ENCODE measurements around the gene G2E3.
"Not testable (repeated sequence)": the region's sequence is repeated elsewhere in the genome, so short reads cannot be mapped to it uniquely, and the experiment has no call there.

Gene G2E3, protein sequence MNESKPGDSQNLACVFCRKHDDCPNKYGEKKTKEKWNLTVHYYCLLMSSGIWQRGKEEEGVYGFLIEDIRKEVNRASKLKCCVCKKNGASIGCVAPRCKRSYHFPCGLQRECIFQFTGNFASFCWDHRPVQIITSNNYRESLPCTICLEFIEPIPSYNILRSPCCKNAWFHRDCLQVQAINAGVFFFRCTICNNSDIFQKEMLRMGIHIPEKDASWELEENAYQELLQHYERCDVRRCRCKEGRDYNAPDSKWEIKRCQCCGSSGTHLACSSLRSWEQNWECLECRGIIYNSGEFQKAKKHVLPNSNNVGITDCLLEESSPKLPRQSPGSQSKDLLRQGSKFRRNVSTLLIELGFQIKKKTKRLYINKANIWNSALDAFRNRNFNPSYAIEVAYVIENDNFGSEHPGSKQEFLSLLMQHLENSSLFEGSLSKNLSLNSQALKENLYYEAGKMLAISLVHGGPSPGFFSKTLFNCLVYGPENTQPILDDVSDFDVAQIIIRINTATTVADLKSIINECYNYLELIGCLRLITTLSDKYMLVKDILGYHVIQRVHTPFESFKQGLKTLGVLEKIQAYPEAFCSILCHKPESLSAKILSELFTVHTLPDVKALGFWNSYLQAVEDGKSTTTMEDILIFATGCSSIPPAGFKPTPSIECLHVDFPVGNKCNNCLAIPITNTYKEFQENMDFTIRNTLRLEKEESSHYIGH

DNA sequence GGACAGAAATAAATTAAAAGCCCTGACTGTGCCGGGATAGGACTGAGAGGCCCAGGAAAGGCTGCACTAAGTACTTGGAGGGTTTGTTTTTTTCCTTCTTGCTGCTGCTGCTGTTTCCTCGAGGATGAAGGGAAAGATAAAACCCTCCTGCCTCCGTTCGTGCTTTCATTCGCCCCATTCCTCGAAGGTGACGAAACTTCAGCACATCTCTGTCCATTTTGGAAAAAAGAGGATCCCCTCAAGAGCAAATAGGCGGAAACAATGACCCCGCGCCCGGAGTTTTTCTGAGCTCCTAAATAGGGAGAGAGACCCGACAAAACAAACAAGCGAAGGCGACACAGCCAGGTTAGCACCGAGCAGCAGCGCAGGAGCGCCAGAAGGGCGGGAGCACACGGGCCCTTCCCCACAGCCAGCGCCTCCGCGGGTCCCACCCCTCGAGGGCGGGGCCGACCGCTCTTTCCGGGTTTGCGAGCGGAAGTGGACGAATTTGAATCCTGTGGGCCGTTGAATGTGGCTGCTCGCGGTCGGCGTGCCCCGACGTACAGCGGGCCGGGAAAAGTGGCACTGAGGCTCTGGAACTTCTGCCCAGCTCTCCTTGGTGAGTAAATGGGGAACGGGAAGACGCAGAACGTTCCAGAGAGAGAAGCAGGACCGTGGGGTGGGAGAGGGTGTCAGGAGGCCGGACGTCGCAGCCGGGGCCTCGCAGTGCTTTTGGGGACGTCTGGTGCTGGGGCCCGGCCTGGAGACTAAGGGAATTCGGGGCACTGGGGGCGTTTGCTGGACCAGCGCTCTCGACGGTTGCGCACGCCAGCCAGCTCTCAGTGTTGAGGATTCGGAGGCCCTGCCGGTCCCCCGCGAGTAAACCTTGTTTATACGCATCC lies at the start of gene G2E3:
Gene G2E3, plus strand, starts transcription at position 484 of the 881 bp plus-strand sequence. CDS start 21,922 bp downstream, outside the sequence.
- ATAC-seq (peak; percentile 99), DNase-seq (peak; percentile 86 to 89)
- Mint-ChIP-seq H3K4me1 (peaks cover 27% of the 10 kb centered on the region), H3K27ac (peak within 1 kb of the TSS; percentile 100), H3K4me3 (peak within 1 kb of the TSS; percentile 98 to 100), H3K9me3 (no peaks in the 10 kb centered on the region), H3K27me3 (no peaks in the 10 kb centered on the region)

DNA sequence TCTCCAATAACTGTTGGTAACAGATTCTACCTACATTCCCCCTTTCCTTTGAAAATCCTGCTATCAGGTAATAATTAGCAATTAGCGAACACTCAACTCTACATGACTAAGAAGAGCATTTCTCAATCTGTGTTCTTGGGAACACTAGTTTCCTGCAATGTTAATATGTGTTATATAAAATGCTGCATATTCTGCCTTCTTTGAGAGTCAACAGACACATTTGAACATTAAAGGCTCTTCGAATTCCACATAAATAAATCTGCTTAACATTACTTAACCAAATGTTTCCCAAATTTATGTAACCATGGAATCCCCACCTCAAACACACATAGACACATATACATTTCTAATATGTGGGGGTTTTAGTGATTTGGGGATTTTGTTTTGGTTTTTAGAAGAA lies 41.2 kb upstream of the G2E3 start:
- peaks cover 7% of the 10 kb centered on the region for H3K4me1 Mint-ChIP-seq
- ATAC-seq (no peak), DNase-seq (no peak)
- no peaks in the 10 kb centered on the region for H3K9me3 Mint-ChIP-seq
- no peak overlapping the region for H3K4me3 Mint-ChIP-seq
- no peak overlapping the region for H3K27ac Mint-ChIP-seq
- H3K27me3 Mint-ChIP-seq = peaks cover 7% of the 10 kb centered on the region

DNA sequence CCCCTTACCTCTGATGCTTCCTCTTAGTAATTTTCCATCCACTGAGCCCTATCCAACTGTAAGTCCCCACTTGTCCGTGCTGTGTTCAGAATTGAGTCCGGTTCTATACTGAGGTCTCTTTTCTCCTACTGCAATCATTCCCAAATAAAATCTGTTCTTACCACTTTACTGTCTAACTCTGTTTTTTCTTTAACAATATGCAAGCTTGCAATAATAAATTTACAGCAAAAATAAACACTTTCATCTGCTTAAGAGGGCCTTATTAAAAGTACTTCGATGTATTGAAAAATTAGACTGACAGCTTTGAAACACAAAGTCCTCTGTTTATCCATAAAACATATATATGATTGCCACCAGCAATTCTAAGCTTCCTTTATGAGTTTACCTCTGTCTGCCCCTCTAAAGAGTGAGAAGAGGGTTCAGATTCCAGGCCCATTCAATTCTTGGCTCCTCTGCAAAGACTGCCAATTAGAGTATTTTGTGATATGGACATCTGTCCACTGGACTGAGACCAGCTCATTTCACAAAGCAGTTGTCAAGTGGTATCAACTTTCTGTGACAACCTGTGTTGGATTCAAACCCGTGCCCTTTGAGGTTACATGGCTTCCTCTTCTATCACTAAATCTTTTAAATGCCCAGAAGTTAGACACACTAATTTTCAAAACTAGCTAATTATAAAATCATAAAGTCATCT lies 39.9 kb upstream of the G2E3 start:
- no peak overlapping the region for H3K4me3 Mint-ChIP-seq
- no peaks in the 10 kb centered on the region for H3K9me3 Mint-ChIP-seq
- H3K27ac Mint-ChIP-seq = no peak overlapping the region
- ATAC-seq = no peak
- no peak for DNase-seq
- H3K4me1 Mint-ChIP-seq = peaks cover 7% of the 10 kb centered on the region
- peaks cover 3% of the 10 kb centered on the region for H3K27me3 Mint-ChIP-seq

DNA sequence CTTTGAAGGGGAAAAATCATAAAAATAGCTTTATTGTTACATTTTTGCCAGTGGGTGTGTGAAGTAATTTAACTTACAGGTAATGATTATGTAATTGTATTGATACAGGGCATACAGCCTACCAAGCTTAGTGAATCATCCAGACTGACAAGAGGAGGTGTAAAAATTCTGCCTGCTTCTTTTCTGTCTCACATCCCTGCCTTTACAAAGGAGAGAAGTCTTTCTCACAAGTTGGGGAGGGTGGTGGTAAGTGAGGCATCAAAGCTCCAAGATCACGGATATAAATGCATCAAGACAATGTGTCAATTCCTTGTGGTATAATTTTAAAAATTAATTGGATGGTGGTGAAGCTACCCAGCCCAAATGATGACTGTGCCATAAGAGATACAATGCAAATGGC lies 39.0 kb upstream of the G2E3 start:
- no peak for ATAC-seq
- no peak overlapping the region for H3K27ac Mint-ChIP-seq

DNA sequence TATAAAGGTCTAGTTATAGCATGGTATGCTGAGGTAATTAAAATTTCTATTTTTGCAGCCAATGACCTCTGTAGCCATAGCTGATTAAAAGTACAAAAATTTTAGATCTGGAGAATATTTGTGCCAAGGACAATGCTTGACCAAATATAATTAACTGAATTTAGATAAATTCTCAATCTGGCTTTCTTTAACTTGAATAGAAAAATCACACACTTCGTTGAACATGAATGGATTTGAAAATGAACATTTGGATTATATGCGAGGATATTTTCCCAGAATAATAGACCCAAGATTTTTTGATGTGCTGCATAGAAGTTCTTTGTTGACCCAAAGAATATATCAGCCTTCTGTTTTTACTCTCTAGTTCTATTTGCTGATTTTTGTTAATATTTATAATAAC lies 38.4 kb upstream of the G2E3 start:
- H3K4me1 Mint-ChIP-seq = peaks cover 7% of the 10 kb centered on the region
- no peaks in the 10 kb centered on the region for H3K9me3 Mint-ChIP-seq
- no peak overlapping the region for H3K27ac Mint-ChIP-seq
- DNase-seq (no peak), ATAC-seq (no peak)
- no peaks in the 10 kb centered on the region for H3K27me3 Mint-ChIP-seq
- no peak overlapping the region for H3K4me3 Mint-ChIP-seq

More for the DNA sequence above, 39.0 kb upstream of the G2E3 start:
- H3K4me1 Mint-ChIP-seq = peaks cover 7% of the 10 kb centered on the region
- no peak for DNase-seq
- no peak overlapping the region for H3K4me3 Mint-ChIP-seq
- no peaks in the 10 kb centered on the region for H3K27me3 Mint-ChIP-seq
- no peaks in the 10 kb centered on the region for H3K9me3 Mint-ChIP-seq

DNA sequence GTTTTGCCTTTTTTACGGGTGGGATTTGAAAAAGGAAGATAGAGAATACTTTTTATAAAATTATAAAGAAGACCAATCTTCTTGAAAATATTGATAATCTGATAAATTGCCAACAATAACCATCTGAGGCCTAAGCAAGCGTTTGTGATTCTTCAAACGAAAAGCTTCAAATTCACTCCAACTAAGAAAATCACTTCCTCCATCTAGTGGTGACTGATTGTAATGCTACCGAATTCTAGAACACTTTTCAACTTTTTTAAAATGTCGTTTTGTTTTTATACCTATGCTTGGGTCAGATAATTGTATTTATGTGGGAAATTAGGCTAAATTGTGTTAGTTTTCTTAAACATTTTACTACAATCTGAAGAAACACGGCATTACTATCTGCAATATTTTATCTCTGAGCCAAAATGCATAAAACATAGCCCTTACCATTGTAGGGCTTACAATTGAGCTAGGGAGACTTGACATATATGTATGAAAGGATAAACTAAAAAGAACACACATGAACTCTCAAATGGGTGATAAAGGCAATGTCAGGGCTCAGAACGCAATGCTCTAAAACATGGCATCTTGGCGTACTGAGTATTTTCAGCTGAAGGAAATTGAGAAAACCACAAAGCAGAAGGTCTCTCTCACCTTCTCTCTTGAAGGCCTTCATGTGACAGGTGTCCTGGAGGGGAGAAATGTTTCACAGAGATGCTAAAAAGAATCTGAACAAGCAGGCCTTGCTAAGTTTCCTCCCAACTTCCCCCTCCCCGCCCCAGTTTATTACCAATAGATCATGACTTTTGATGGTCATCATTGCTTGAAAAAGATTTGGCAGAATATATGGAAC lies 36.8 kb upstream of the G2E3 start:
- H3K4me3 Mint-ChIP-seq = no peak overlapping the region
- no peaks in the 10 kb centered on the region for H3K27me3 Mint-ChIP-seq

DNA sequence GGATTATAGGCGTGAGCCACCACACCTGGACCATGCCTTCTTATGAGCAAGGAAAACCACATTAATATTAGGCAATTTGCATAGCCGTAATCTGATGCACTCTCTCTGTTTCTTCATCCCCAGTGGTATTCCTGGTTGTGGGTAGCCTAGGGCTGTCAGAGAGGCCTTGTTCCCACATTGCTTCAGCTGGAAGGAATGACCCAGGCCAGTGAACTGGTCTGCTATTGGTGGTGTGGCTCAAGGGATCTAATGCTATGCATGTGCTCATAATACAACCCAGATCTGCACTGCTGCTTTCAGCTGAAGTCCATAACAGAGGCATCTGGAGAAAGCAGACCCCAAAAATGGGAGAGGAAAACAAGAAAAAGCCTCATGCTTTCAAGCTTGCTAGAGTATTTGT lies 33.1 kb upstream of the G2E3 start:
- DNase-seq = no peak
- no peak for ATAC-seq
- Mint-ChIP-seq H3K4me1 (peaks cover 7% of the 10 kb centered on the region), H3K4me3 (no peak overlapping the region), H3K27me3 (no peaks in the 10 kb centered on the region), H3K9me3 (peaks cover 0 to 6% of the 10 kb centered on the region in 2 donors), H3K27ac (no peak overlapping the region)

More for the DNA sequence above, 36.8 kb upstream of the G2E3 start:
- H3K9me3 Mint-ChIP-seq = no peaks in the 10 kb centered on the region
- peaks cover 7% of the 10 kb centered on the region for H3K4me1 Mint-ChIP-seq
- H3K27ac Mint-ChIP-seq = peak overlapping the region; percentile 17 to 27
- no peak for DNase-seq
- no peak for ATAC-seq

DNA sequence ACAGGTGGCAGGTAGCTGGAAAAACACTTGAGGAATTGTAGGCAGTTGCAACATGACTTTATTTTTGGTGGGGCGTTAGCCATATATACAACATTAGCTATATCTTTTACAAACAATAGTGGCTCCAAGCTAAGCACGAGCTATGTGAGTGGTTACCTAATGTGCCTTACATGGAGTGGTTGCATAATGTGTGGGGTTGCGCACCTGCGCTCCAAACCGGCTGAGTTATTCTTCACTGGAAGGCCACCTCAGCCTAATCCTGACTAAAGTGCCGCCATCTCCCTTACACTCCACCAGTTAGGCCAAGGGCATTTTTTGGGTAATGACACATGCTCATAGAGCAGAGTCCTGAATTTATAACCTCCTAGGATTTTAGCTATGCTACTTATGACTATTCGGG lies 31.8 kb upstream of the G2E3 start:
- ATAC-seq (no peak), DNase-seq (no peak)
- no peak overlapping the region for H3K27ac Mint-ChIP-seq
- H3K4me1 Mint-ChIP-seq = peaks cover 4% of the 10 kb centered on the region
- H3K4me3 Mint-ChIP-seq = no peak overlapping the region
- H3K9me3 Mint-ChIP-seq = peaks cover 0 to 6% of the 10 kb centered on the region in 2 donors
- no peaks in the 10 kb centered on the region for H3K27me3 Mint-ChIP-seq

DNA sequence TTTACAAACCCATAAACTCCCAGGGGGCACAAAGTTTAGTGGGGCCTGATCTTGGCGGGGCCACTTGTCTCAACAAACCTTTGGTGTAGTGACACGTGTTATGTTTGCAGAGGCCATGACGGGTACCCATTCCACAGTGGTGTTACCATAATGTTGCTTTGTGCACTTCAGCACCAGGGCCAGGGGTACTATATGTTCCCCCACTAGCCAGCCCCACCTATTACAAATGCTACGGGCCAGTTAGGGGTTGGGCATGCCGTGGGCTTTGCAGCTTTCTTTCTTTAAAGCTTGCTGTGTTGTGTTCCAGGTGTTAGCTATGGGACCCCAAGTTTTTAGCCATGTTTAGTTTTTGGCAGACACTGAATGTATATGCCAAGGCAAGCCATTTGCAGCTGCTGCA lies 30.8 kb upstream of the G2E3 start:
- H3K27ac Mint-ChIP-seq = no peak overlapping the region
- ATAC-seq = no peak
- H3K27me3 Mint-ChIP-seq = no peaks in the 10 kb centered on the region
- H3K4me1 Mint-ChIP-seq = no peaks in the 10 kb centered on the region
- DNase-seq = no peak
- no peak overlapping the region for H3K4me3 Mint-ChIP-seq
- H3K9me3 Mint-ChIP-seq = peaks cover 0 to 6% of the 10 kb centered on the region in 2 donors

DNA sequence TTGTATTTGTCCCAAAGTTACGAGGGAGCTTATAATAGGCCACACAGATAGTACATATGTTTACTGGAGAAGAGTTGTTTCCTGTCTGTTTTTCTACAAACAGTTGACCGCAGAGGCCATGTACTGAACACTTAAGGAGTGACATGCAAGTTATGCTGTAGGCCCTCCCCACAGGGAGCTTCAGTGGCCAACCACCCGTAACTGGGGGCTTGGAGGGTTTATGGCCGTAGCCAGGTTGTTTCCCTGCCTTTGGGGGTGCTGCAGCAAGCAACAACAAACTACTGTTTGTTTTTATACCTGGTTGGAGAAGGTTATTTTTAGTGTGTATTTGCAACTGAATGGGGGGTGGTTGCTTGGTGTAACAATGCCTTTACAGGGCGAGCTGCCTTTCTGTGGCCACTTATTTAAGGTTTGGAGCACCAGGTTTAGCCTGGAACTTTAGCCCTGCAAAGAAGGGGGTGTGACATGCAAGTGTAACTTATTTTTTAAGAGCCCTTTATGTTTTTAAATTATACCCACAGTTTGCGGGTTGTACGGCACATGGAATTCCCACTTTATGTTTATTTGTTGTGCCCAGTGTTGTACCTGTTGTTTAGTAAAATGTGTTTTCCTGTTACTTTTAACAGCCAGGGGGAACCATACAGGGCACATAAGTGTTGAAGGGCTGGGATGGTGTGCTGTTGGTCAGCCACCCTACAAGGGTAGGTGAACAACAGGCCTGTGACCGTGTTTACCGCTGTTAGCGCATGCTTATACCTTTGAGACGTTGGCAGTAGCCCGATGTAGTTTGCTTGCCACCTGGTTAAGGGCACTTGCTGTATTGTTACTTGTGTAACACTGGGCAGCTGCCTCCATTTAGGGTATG lies 29.9 kb upstream of the G2E3 start:
- Mint-ChIP-seq H3K4me1 (no peaks in the 10 kb centered on the region), H3K9me3 (peaks cover 0 to 6% of the 10 kb centered on the region in 2 donors), H3K4me3 (no peak overlapping the region), H3K27ac (no peak overlapping the region), H3K27me3 (no peaks in the 10 kb centered on the region)
- no peak for DNase-seq
- no peak for ATAC-seq

DNA sequence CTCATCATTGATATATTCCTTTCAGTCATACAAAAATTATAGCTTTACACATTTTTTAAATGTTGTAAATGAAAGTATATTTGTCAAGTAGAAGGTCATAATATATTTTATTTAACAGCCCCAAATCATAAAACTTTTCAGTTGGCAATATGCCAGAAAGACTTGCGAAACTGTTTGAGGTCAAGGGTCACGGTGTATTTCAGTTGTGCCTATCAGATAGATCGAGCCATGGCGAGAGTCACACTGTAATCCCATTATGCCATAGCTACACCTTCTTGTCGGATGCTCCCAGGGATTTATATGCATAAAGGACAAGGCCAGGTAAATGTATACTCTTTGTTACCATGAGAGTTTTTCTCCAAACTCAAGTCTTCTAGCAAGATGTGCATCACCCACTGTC lies 26.7 kb upstream of the G2E3 start:
- Mint-ChIP-seq H3K4me3 (no peak overlapping the region), H3K27me3 (peaks cover 2% of the 10 kb centered on the region), H3K27ac (no peak overlapping the region), H3K9me3 (peaks cover 0 to 6% of the 10 kb centered on the region in 2 donors), H3K4me1 (no peaks in the 10 kb centered on the region)
- ATAC-seq (no peak), DNase-seq (no peak)

DNA sequence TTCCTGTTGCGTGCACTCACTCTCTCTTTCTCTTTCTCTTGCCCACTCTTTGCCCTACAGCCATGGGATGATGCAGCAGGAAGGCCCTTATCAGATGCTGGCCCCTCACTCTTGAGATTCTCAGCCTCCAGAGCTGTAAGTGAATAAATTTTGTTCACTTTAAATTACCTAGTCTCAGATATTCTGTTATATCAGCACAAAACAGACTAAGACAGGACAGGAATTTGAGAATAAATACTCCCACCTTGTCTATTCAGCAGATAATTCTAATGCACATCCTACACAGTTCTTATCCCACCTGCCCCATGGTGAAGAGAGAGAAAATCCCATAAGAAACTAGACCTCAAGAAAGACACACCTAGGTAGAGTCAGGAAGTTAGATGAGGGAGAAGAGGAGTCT lies 25.8 kb upstream of the G2E3 start:
- no peak for DNase-seq
- ATAC-seq = no peak
- no peak overlapping the region for H3K27ac Mint-ChIP-seq
- peaks cover 11% of the 10 kb centered on the region for H3K27me3 Mint-ChIP-seq
- H3K9me3 Mint-ChIP-seq = no peaks in the 10 kb centered on the region
- no peaks in the 10 kb centered on the region for H3K4me1 Mint-ChIP-seq
- H3K4me3 Mint-ChIP-seq = no peak overlapping the region

DNA sequence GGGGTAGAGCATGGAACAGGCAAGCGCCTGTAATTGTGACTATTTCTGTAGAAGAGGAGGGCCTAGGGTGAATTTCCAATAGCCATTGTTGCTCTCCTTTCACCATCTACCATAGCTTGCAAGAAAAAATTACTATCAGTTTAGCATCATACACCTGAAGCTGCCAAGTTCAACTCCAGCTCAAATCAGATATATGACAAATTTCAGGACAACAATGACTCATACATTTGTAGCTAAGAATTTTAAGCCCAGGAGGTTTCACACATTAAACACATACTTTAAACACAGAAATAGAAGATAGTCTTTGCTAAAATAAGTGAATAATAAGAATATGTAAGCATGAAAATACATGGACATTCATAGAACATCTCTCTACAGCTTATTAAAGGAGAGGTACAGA lies 17.6 kb upstream of the G2E3 start:
- Mint-ChIP-seq H3K27ac (no peak overlapping the region), H3K9me3 (no peaks in the 10 kb centered on the region), H3K27me3 (peaks cover 11% of the 10 kb centered on the region), H3K4me3 (no peak overlapping the region), H3K4me1 (no peaks in the 10 kb centered on the region)
- ATAC-seq = no peak
- no peak for DNase-seq

DNA sequence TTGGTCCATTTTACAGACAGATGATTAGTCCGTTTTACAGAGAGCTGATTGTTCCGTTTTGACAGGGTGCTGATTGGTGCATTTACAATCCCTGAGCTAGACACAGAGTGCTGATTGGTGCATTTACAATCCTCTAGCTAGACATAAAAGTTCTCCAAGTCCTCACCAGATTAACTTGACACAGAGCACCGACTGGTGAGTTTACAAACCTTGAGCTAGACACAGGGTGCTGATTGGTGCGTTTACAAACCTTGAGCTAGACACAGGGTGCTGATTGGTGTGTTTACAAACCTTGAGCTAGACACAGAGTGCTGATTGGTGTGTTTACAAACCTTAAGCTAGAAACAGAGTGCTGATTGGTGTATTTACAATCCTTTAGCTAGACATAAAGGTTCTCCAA lies 12.2 kb upstream of the G2E3 start:
- not testable (repeated sequence) for DNase-seq, H3K4me3 Mint-ChIP-seq, H3K27ac Mint-ChIP-seq, H3K9me3 Mint-ChIP-seq, ATAC-seq, H3K4me1 Mint-ChIP-seq
- peaks cover 11% of the 10 kb centered on the region for H3K27me3 Mint-ChIP-seq
